GM19324 (cell line): ENCODE measurements around the gene TACO1.

ENCODE experiments used
- ATAC-seq: cut with Tn5 transposase; IDR thresholded peaks from one replicate; pipeline ENCODE4 v1.9.1; 2021; ENCODE audit warnings: mild to moderate bottlenecking, moderate library complexity; ENCODE audit not compliant: unreplicated experiment, low FRiP score

TACO1 gene

GRCh38 chr17:63600569-63601438 lies at the start of gene TACO1:
TACO1 (plus strand) TSS chr17:63600895; CDS start chr17:63601084, 189 bp downstream.
- ATAC-seq: peak; percentile 86

- ATAC-seq: no peak
Measured at GRCh38 chr17:63552211-63552610, 48.5 kb upstream of the TACO1 start.

- ATAC-seq: no peak
Measured at GRCh38 chr17:63555500-63556156, 45.1 kb upstream of the TACO1 start.

- no peak for ATAC-seq
Measured at GRCh38 chr17:63557416-63557815, 43.3 kb upstream of the TACO1 start.

GRCh38 chr17:63558441-63558840 lies 42.3 kb upstream of the TACO1 start:
- no peak for ATAC-seq

GRCh38 chr17:63561819-63562218 lies 38.9 kb upstream of the TACO1 start:
- ATAC-seq: no peak

GRCh38 chr17:63563339-63563738 lies 37.4 kb upstream of the TACO1 start:
- no peak for ATAC-seq

- no peak for ATAC-seq
Measured at GRCh38 chr17:63564562-63564961, 36.1 kb upstream of the TACO1 start.

GRCh38 chr17:63567229-63567628 lies 33.5 kb upstream of the TACO1 start:
- ATAC-seq: no peak

- no peak for ATAC-seq
Measured at GRCh38 chr17:63568563-63568962, 32.1 kb upstream of the TACO1 start.

GRCh38 chr17:63571632-63572310 lies 28.9 kb upstream of the TACO1 start:
- ATAC-seq: no peak

GRCh38 chr17:63573634-63574033 lies 27.1 kb upstream of the TACO1 start:
- ATAC-seq: no peak

- no peak for ATAC-seq
Measured at GRCh38 chr17:63578027-63578768, 22.5 kb upstream of the TACO1 start.

GRCh38 chr17:63578769-63579111 lies 22.0 kb upstream of the TACO1 start:
- ATAC-seq: no peak

- ATAC-seq: no peak
Measured at GRCh38 chr17:63579633-63580032, 21.1 kb upstream of the TACO1 start.

GRCh38 chr17:63587770-63588169 lies 12.9 kb upstream of the TACO1 start:
- ATAC-seq: no peak

- ATAC-seq: no peak
Measured at GRCh38 chr17:63588797-63589196, 11.9 kb upstream of the TACO1 start.

GRCh38 chr17:63589646-63590045 lies 11.0 kb upstream of the TACO1 start:
- ATAC-seq: no peak

- ATAC-seq: no peak
Measured at GRCh38 chr17:63592797-63593196, 7.9 kb upstream of the TACO1 start.

- no peak for ATAC-seq
Measured at GRCh38 chr17:63595132-63595531, 5.6 kb upstream of the TACO1 start.
